Measurements from ENCODE around the gene ZNF217. TPM values are rescaled to one million over a fixed set of nuclear protein-coding genes. Genes with fewer than 3 reads are reported as not detected.
"Not testable (repeated sequence)": the region's sequence is repeated elsewhere in the genome, so short reads cannot be mapped to it uniquely, and the experiment has no call there.

The ZNF217 gene
- total RNA-seq, 5 donors from 2014 or later (not counting 1 experiment from before 2014, with no cell fraction given), result 57.6 to 92.4 (median 87.5) TPM

GRCh38 chr20:53527196-53527595, 66.4 kb downstream of the ZNF217 start:
- Histone ChIP-seq H3K27ac (ENCODE audit: low read length) (no peak overlapping the region), H3K4me1 (ENCODE audit: control insufficient read depth in 1 of 2, extremely low read depth in 1 of 2, insufficient read depth in 2 of 2, low read length in 2 of 2) (no peaks in the 10 kb centered on the region), H3K36me3 (ENCODE audit: control insufficient read depth in 2 of 2, extremely low read depth in 1 of 2, insufficient read depth in 1 of 2, low read length in 1 of 2) (no peaks in the 10 kb centered on the region), H3K4me3 (ENCODE audit: control insufficient read depth in 1 of 2, extremely low read depth in 1 of 2, low read length in 1 of 2) (no peak overlapping the region), H3K9me3 (no peaks in the 10 kb centered on the region), H3K27me3 (replicated peaks in 1 of 2; ENCODE audit: control insufficient read depth in 2 of 2, extremely low read depth in 1 of 2, insufficient read depth in 2 of 2, low read length in 1 of 2) (peaks cover 0 to 2% of the 10 kb centered on the region in 2 experiments)
- Mint-ChIP-seq H3K36me3 (no peaks in the 10 kb centered on the region), H3K27me3 (peaks cover 0 to 7% of the 10 kb centered on the region in 2 donors), H3K9me3 (no peaks in the 10 kb centered on the region), H3K4me3 (no peak overlapping the region), H3K27ac (no peak overlapping the region), H3K4me1 (no peaks in the 10 kb centered on the region)
- ChIA-PET CTCF (no interaction called here), POLR2A (no interaction called here)
- ATAC-seq (replicated peaks in 1 of 4) (no peak), DNase-seq (no peak)
- 96% methylated on average over 5 of the region's 8 CpGs for WGBS (ENCODE audit: insufficient coverage)

- Histone ChIP-seq H3K27me3 (replicated peaks in 1 of 2; ENCODE audit: control insufficient read depth in 2 of 2, extremely low read depth in 1 of 2, insufficient read depth in 2 of 2, low read length in 1 of 2) (peaks cover 0 to 5% of the 10 kb centered on the region in 2 experiments), H3K27ac (ENCODE audit: low read length) (no peak overlapping the region), H3K4me1 (ENCODE audit: control insufficient read depth in 1 of 2, extremely low read depth in 1 of 2, insufficient read depth in 2 of 2, low read length in 2 of 2) (no peaks in the 10 kb centered on the region), H3K36me3 (ENCODE audit: control insufficient read depth in 2 of 2, extremely low read depth in 1 of 2, insufficient read depth in 1 of 2, low read length in 1 of 2) (no peaks in the 10 kb centered on the region), H3K4me3 (ENCODE audit: control insufficient read depth in 1 of 2, extremely low read depth in 1 of 2, low read length in 1 of 2) (no peak overlapping the region), H3K9me3 (no peaks in the 10 kb centered on the region)
- Mint-ChIP-seq H3K27me3 (no peaks in the 10 kb centered on the region), H3K9me3 (no peaks in the 10 kb centered on the region), H3K27ac (no peak overlapping the region), H3K4me1 (no peaks in the 10 kb centered on the region), H3K36me3 (no peaks in the 10 kb centered on the region), H3K4me3 (no peak overlapping the region)
- DNase-seq, result no peak
- POLR2A ChIA-PET, result no interaction called here
- CTCF ChIA-PET, result interaction anchor here in 1 of 2 donors (0.5 kb wide), 1 partner anchor 195 kb away, joined by 8 read pairs; no protein-coding TSS in a partner anchor
- WGBS (ENCODE audit: insufficient coverage), result 79% methylated on average over 11 of the region's 13 CpGs
- ATAC-seq (replicated peaks in 1 of 4), result no peak
Observed at GRCh38 chr20:53524589-53525312, 68.9 kb downstream of the ZNF217 start.

GRCh38 chr20:53523615-53524014, 70.0 kb downstream of the ZNF217 start:
- not testable (repeated sequence) for H3K9me3 ChIP-seq; H3K4me3 Mint-ChIP-seq; H3K27ac Mint-ChIP-seq; ATAC-seq (replicated peaks in 1 of 4); H3K4me1 Mint-ChIP-seq; H3K36me3 Mint-ChIP-seq; DNase-seq; H3K27me3 ChIP-seq (replicated peaks in 1 of 2; ENCODE audit: control insufficient read depth in 2 of 2, extremely low read depth in 1 of 2, insufficient read depth in 2 of 2, low read length in 1 of 2); H3K36me3 ChIP-seq (ENCODE audit: control insufficient read depth in 2 of 2, extremely low read depth in 1 of 2, insufficient read depth in 1 of 2, low read length in 1 of 2); H3K27me3 Mint-ChIP-seq; H3K4me3 ChIP-seq (ENCODE audit: control insufficient read depth in 1 of 2, extremely low read depth in 1 of 2, low read length in 1 of 2); H3K27ac ChIP-seq (ENCODE audit: low read length); H3K4me1 ChIP-seq (ENCODE audit: control insufficient read depth in 1 of 2, extremely low read depth in 1 of 2, insufficient read depth in 2 of 2, low read length in 2 of 2); H3K9me3 Mint-ChIP-seq
- ChIA-PET CTCF (interaction anchor here in 1 of 2 donors (0.7 kb wide), 1 partner anchor 10 kb away, joined by 5 read pairs; no protein-coding TSS in a partner anchor), POLR2A (interaction anchor here in 1 of 2 donors (0.6 kb wide), 1 partner anchor 55 kb away, joined by 3 read pairs; no protein-coding TSS in a partner anchor)
- no CpG with 5 or more reads among the region's 2 CpGs for WGBS (ENCODE audit: insufficient coverage)

GRCh38 chr20:53522696-53523095, 70.9 kb downstream of the ZNF217 start:
- Mint-ChIP-seq H3K27ac (no peak overlapping the region), H3K9me3 (no peaks in the 10 kb centered on the region), H3K36me3 (no peaks in the 10 kb centered on the region), H3K4me3 (no peak overlapping the region), H3K4me1 (no peaks in the 10 kb centered on the region), H3K27me3 (no peaks in the 10 kb centered on the region)
- no peak overlapping the region for H3K27ac ChIP-seq (ENCODE audit: low read length)
- ATAC-seq (replicated peaks in 1 of 4), result no peak
- DNase-seq, result no peak
- CTCF ChIA-PET, result interaction anchor here in 1 of 2 donors (0.5 to 0.6 kb wide), 2 partner anchors 24 to 1372 kb away, joined by 3 to 4 read pairs; no protein-coding TSS in a partner anchor
- H3K4me1 ChIP-seq (ENCODE audit: control insufficient read depth in 1 of 2, extremely low read depth in 1 of 2, insufficient read depth in 2 of 2, low read length in 2 of 2), result no peaks in the 10 kb centered on the region
- WGBS (ENCODE audit: insufficient coverage), result 76% methylated on average over 3 of the region's 5 CpGs
- no peaks in the 10 kb centered on the region for H3K36me3 ChIP-seq (ENCODE audit: control insufficient read depth in 2 of 2, extremely low read depth in 1 of 2, insufficient read depth in 1 of 2, low read length in 1 of 2)
- no peak overlapping the region for H3K4me3 ChIP-seq (ENCODE audit: control insufficient read depth in 1 of 2, extremely low read depth in 1 of 2, low read length in 1 of 2)
- H3K27me3 ChIP-seq (replicated peaks in 1 of 2; ENCODE audit: control insufficient read depth in 2 of 2, extremely low read depth in 1 of 2, insufficient read depth in 2 of 2, low read length in 1 of 2), result peaks cover 0 to 5% of the 10 kb centered on the region in 2 experiments
- no peaks in the 10 kb centered on the region for H3K9me3 ChIP-seq
- POLR2A ChIA-PET, result no interaction called here

- Mint-ChIP-seq H3K27me3 (no peaks in the 10 kb centered on the region), H3K27ac (no peak overlapping the region), H3K9me3 (no peaks in the 10 kb centered on the region), H3K36me3 (no peaks in the 10 kb centered on the region), H3K4me3 (no peak overlapping the region), H3K4me1 (no peaks in the 10 kb centered on the region)
- ChIA-PET POLR2A (no interaction called here), CTCF (interaction anchor here in 1 of 2 donors (0.6 kb wide), 1 partner anchor 1371 kb away, joined by 4 read pairs; no protein-coding TSS in a partner anchor)
- Histone ChIP-seq H3K4me3 (ENCODE audit: control insufficient read depth in 1 of 2, extremely low read depth in 1 of 2, low read length in 1 of 2) (no peak overlapping the region), H3K36me3 (ENCODE audit: control insufficient read depth in 2 of 2, extremely low read depth in 1 of 2, insufficient read depth in 1 of 2, low read length in 1 of 2) (no peaks in the 10 kb centered on the region), H3K27ac (ENCODE audit: low read length) (no peak overlapping the region), H3K27me3 (replicated peaks in 1 of 2; ENCODE audit: control insufficient read depth in 2 of 2, extremely low read depth in 1 of 2, insufficient read depth in 2 of 2, low read length in 1 of 2) (peaks cover 0 to 8% of the 10 kb centered on the region in 2 experiments), H3K4me1 (ENCODE audit: control insufficient read depth in 1 of 2, extremely low read depth in 1 of 2, insufficient read depth in 2 of 2, low read length in 2 of 2) (no peaks in the 10 kb centered on the region), H3K9me3 (no peaks in the 10 kb centered on the region)
- WGBS (ENCODE audit: insufficient coverage), result 100% methylated on average over 1 of the region's 3 CpGs
- no peak for ATAC-seq (replicated peaks in 1 of 4)
- DNase-seq, result no peak
Observed at GRCh38 chr20:53522026-53522425, 71.6 kb downstream of the ZNF217 start.

GRCh38 chr20:53521421-53521820, 72.2 kb downstream of the ZNF217 start:
- H3K27ac Mint-ChIP-seq; H3K4me3 Mint-ChIP-seq; H3K9me3 Mint-ChIP-seq; H3K36me3 ChIP-seq (ENCODE audit: control insufficient read depth in 2 of 2, extremely low read depth in 1 of 2, insufficient read depth in 1 of 2, low read length in 1 of 2); H3K27me3 Mint-ChIP-seq; H3K27ac ChIP-seq (ENCODE audit: low read length); H3K27me3 ChIP-seq (replicated peaks in 1 of 2; ENCODE audit: control insufficient read depth in 2 of 2, extremely low read depth in 1 of 2, insufficient read depth in 2 of 2, low read length in 1 of 2); H3K4me3 ChIP-seq (ENCODE audit: control insufficient read depth in 1 of 2, extremely low read depth in 1 of 2, low read length in 1 of 2); H3K36me3 Mint-ChIP-seq; POLR2A ChIA-PET; CTCF ChIA-PET; H3K4me1 ChIP-seq (ENCODE audit: control insufficient read depth in 1 of 2, extremely low read depth in 1 of 2, insufficient read depth in 2 of 2, low read length in 2 of 2); H3K9me3 ChIP-seq; ATAC-seq (replicated peaks in 1 of 4); H3K4me1 Mint-ChIP-seq; DNase-seq: not testable (repeated sequence)
- WGBS (ENCODE audit: insufficient coverage), result no CpG with 5 or more reads among the region's 5 CpGs
